ENCODE results near the gene TMC1.
A peak's percentile ranks its signal among the peaks of the same experiment; 100 is the strongest.

The TMC1 gene

DNA sequence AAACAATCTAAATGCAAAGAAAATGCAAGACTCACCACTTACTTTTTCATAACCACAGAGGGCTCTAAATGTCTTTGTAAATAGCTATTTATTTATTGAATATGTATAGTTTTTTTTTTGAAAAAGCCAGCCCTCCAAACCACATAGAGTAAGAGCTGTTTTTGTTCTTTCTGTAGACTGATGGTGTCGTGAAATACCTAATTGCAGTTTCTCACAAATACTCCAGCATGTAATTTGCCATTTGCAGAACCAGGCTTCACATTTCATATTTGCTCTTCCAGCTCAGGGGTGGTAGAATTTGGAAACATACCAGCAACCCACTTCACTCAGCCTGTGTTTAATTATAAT is 159.8 kb downstream of the TMC1 start (continued):
- TF ChIP-seq, protein P1, sequence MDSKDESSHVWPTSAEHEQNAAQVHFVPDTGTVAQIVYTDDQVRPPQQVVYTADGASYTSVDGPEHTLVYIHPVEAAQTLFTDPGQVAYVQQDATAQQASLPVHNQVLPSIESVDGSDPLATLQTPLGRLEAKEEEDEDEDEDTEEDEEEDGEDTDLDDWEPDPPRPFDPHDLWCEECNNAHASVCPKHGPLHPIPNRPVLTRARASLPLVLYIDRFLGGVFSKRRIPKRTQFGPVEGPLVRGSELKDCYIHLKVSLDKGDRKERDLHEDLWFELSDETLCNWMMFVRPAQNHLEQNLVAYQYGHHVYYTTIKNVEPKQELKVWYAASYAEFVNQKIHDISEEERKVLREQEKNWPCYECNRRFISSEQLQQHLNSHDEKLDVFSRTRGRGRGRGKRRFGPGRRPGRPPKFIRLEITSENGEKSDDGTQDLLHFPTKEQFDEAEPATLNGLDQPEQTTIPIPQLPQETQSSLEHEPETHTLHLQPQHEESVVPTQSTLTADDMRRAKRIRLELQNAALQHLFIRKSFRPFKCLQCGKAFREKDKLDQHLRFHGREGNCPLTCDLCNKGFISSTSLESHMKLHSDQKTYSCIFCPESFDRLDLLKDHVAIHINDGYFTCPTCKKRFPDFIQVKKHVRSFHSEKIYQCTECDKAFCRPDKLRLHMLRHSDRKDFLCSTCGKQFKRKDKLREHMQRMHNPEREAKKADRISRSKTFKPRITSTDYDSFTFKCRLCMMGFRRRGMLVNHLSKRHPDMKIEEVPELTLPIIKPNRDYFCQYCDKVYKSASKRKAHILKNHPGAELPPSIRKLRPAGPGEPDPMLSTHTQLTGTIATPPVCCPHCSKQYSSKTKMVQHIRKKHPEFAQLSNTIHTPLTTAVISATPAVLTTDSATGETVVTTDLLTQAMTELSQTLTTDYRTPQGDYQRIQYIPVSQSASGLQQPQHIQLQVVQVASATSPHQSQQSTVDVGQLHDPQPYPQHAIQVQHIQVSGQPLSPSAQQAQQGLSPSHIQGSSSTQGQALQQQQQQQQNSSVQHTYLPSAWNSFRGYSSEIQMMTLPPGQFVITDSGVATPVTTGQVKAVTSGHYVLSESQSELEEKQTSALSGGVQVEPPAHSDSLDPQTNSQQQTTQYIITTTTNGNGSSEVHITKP (tag by site-specific recombination; IDR thresholded peaks at IDR 0.05), result no peak

DNA sequence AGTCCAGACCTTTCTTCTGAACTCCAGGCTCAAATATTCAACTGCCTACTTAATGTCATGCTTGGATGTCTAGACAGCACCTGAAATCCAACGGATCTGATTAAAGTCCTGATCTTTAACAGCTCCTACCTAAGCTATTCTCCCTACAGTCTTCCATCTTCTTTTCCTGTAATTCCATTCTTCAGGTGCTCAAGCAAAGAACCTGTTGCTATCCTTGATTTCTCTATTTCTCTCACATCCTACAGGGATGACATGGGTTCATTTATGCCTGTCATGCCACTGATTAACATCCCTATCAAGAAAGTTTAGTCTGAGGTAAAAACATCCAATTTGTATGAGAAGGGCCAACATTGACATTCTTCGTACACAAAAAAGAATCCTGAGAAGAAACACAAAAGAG is 163.2 kb downstream of the TMC1 start:
- Histone ChIP-seq H3K36me3 (ENCODE audit: control insufficient read depth in 2 of 2, insufficient read depth in 1 of 2, low read length in 2 of 2) (no peaks in the 10 kb centered on the region), H3K27ac (ENCODE audit: extremely low read depth, low read depth, low read length) (no peak overlapping the region), H3K4me1 (ENCODE audit: control insufficient read depth, insufficient read depth, low read length) (no peaks in the 10 kb centered on the region), H3K4me3 (ENCODE audit: low read depth, low read length) (no peak overlapping the region), H3K9me3 (ENCODE audit: control insufficient read depth, insufficient read depth, low read depth, low read length) (no peaks in the 10 kb centered on the region)
- TF ChIP-seq ZIC2 (tag by site-specific recombination; IDR thresholded peaks at IDR 0.05) (no peak), SCRT2 (tag by site-specific recombination; IDR thresholded peaks at IDR 0.05) (peak; percentile 66), SCRT1 (tag by site-specific recombination; IDR thresholded peaks at IDR 0.05; ENCODE audit: borderline replicate concordance) (peak; percentile 71; the same call in 1 of the 2 replicates)
- ChIA-PET CTCF (no interaction called here), POLR2A (no interaction called here)

DNA sequence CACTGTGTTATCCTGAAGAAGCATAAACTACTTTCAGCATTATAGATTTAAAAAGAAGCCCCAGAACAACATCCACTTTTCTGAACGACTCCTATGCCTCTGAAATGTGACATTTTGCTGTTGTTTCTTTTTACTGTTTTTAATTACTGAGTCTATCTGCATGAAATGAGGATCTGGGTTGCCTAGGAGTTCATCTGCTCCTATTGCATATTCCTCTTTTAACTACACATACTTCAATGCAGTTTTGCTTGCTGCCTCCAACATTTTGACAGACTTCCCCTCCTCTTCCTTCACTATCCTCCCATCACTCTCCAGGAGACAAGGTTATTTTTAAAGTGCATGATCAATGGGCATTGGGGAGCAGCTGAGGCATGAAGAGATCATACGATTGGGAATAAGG is 164.5 kb downstream of the TMC1 start:
- POLR2A ChIA-PET, result no interaction called here
- TF ChIP-seq ZNF391 (tag by site-specific recombination; IDR thresholded peaks at IDR 0.05; ENCODE audit: borderline replicate concordance, low read depth) (no peak), ZNF394 (tag by site-specific recombination; IDR thresholded peaks at IDR 0.05; ENCODE audit: borderline replicate concordance) (no peak), ZBTB1 (tag by site-specific recombination; IDR thresholded peaks at IDR 0.05) (no peak), ZBTB20 (tag by site-specific recombination; IDR thresholded peaks at IDR 0.05) (no peak), GFI1B (tag by site-specific recombination; IDR thresholded peaks at IDR 0.05) (no peak), ZSCAN23 (tag by site-specific recombination; IDR thresholded peaks at IDR 0.05) (no peak), TCF7L2 (IDR thresholded peaks at IDR 0.05; ENCODE audit: borderline replicate concordance, low read depth, low read length) (no peak), ZNF629 (tag by site-specific recombination; IDR thresholded peaks at IDR 0.05) (no peak), SALL2 (tag by site-specific recombination; IDR thresholded peaks at IDR 0.05; ENCODE audit: borderline replicate concordance) (no peak), SCRT2 (tag by site-specific recombination; IDR thresholded peaks at IDR 0.05) (no peak)
- H3K4me3 ChIP-seq (ENCODE audit: low read depth, low read length), result no peak overlapping the region
- no peak overlapping the region for H3K27ac ChIP-seq (ENCODE audit: extremely low read depth, low read depth, low read length)
- no peaks in the 10 kb centered on the region for H3K9me3 ChIP-seq (ENCODE audit: control insufficient read depth, insufficient read depth, low read depth, low read length)
- H3K4me1 ChIP-seq (ENCODE audit: control insufficient read depth, insufficient read depth, low read length), result no peaks in the 10 kb centered on the region
- CTCF ChIA-PET, result no interaction called here
- no peaks in the 10 kb centered on the region for H3K36me3 ChIP-seq (ENCODE audit: control insufficient read depth in 2 of 2, insufficient read depth in 1 of 2, low read length in 2 of 2)

DNA sequence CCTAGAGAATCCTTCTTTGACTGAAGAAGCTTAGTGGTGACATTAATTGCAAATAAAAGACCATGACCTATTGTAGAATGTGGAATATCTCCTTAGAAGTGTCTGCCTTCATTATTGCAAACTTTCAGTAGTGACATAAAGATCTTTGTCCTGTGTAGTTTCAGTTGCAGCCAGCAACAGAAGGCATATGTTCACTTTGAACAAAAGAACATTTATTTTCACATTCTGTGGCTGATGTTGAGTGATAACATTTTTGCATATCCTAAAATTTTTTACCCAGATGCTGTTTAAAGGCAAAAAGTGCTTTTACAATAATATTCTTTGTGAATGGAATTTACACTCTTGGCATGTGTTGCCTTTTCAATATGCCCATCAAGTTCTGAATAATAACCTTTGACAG is 165.9 kb downstream of the TMC1 start:
- Histone ChIP-seq H3K4me3 (ENCODE audit: low read depth, low read length) (no peak overlapping the region), H3K36me3 (ENCODE audit: control insufficient read depth in 2 of 2, insufficient read depth in 1 of 2, low read length in 2 of 2) (no peaks in the 10 kb centered on the region), H3K9me3 (ENCODE audit: control insufficient read depth, insufficient read depth, low read depth, low read length) (no peaks in the 10 kb centered on the region), H3K27ac (ENCODE audit: extremely low read depth, low read depth, low read length) (no peak overlapping the region), H3K4me1 (ENCODE audit: control insufficient read depth, insufficient read depth, low read length) (no peaks in the 10 kb centered on the region)
- ChIA-PET POLR2A (no interaction called here), CTCF (interaction anchor here (0.6 kb wide), 1 partner anchor 640 kb away, joined by 3 read pairs; no protein-coding TSS in a partner anchor)
- TF ChIP-seq ZNF626 (tag by site-specific recombination; IDR thresholded peaks at IDR 0.05) (no peak), ZNF184 (tag by site-specific recombination; IDR thresholded peaks at IDR 0.05) (no peak), MEIS1 (CRISPR knock-in tag; IDR thresholded peaks at IDR 0.05; ENCODE audit: borderline replicate concordance) (no peak), ZNF585B (tag by site-specific recombination; IDR thresholded peaks at IDR 0.05) (no peak), ZNF202 (tag by site-specific recombination; IDR thresholded peaks at IDR 0.05; ENCODE audit: borderline replicate concordance) (no peak), SP2 (tag by site-specific recombination; IDR thresholded peaks at IDR 0.05) (no peak)
- TF ChIP-seq, protein P2, sequence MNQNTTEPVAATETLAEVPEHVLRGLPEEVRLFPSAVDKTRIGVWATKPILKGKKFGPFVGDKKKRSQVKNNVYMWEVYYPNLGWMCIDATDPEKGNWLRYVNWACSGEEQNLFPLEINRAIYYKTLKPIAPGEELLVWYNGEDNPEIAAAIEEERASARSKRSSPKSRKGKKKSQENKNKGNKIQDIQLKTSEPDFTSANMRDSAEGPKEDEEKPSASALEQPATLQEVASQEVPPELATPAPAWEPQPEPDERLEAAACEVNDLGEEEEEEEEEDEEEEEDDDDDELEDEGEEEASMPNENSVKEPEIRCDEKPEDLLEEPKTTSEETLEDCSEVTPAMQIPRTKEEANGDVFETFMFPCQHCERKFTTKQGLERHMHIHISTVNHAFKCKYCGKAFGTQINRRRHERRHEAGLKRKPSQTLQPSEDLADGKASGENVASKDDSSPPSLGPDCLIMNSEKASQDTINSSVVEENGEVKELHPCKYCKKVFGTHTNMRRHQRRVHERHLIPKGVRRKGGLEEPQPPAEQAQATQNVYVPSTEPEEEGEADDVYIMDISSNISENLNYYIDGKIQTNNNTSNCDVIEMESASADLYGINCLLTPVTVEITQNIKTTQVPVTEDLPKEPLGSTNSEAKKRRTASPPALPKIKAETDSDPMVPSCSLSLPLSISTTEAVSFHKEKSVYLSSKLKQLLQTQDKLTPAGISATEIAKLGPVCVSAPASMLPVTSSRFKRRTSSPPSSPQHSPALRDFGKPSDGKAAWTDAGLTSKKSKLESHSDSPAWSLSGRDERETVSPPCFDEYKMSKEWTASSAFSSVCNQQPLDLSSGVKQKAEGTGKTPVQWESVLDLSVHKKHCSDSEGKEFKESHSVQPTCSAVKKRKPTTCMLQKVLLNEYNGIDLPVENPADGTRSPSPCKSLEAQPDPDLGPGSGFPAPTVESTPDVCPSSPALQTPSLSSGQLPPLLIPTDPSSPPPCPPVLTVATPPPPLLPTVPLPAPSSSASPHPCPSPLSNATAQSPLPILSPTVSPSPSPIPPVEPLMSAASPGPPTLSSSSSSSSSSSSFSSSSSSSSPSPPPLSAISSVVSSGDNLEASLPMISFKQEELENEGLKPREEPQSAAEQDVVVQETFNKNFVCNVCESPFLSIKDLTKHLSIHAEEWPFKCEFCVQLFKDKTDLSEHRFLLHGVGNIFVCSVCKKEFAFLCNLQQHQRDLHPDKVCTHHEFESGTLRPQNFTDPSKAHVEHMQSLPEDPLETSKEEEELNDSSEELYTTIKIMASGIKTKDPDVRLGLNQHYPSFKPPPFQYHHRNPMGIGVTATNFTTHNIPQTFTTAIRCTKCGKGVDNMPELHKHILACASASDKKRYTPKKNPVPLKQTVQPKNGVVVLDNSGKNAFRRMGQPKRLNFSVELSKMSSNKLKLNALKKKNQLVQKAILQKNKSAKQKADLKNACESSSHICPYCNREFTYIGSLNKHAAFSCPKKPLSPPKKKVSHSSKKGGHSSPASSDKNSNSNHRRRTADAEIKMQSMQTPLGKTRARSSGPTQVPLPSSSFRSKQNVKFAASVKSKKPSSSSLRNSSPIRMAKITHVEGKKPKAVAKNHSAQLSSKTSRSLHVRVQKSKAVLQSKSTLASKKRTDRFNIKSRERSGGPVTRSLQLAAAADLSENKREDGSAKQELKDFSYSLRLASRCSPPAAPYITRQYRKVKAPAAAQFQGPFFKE (tag by site-specific recombination; IDR thresholded peaks at IDR 0.05; ENCODE audit: borderline replicate concordance), result no peak
